ENCODE measurements around the gene DIDO1. TPM values are rescaled to one million over a fixed set of nuclear protein-coding genes. Genes with fewer than 3 reads are reported as not detected.

The DIDO1 gene
- total RNA-seq, 2 donors from 2014 or later: 53.5 to 68.3 TPM

- Histone ChIP-seq H3K27ac (ENCODE audit: low read depth, low read length) (no peak overlapping the region), H3K9me3 (ENCODE audit: control insufficient read depth, low read length) (no peaks in the 10 kb centered on the region), H3K9ac (ENCODE audit: extremely low read depth, low read length, poor library complexity, severe bottlenecking) (no peak overlapping the region), H3K4me3 (ENCODE audit: low read length) (no peak overlapping the region), H3K36me3 (ENCODE audit: control insufficient read depth, insufficient read depth, low read length) (peaks cover 1% of the 10 kb centered on the region), H3K4me1 (ENCODE audit: control insufficient read depth, insufficient read depth, low read length) (peaks cover 7% of the 10 kb centered on the region), H3K27me3 (ENCODE audit: control insufficient read depth, insufficient read depth, low read length, poor library complexity, severe bottlenecking) (no peaks in the 10 kb centered on the region)
- H3K9me3 Mint-ChIP-seq: no peaks in the 10 kb centered on the region
- peak overlapping the region; percentile 68 for H3K27ac Mint-ChIP-seq
- TF ChIP-seq CTCF (conservative IDR thresholded peaks at IDR 0.05): no peak
- no peaks in the 10 kb centered on the region for H3K36me3 Mint-ChIP-seq (ENCODE audit: low read depth)
- H3K27me3 Mint-ChIP-seq (ENCODE audit: insufficient read depth): no peaks in the 10 kb centered on the region
- WGBS, 2 experiments (ENCODE audit: insufficient coverage in 1 of 2, insufficient read length in 1 of 2): 94 to 98% methylated on average over 13 to 14 of the region's 14 CpGs
- H3K4me1 Mint-ChIP-seq: peaks cover 54% of the 10 kb centered on the region
- DNase-seq: peak; percentile 46
- no peak overlapping the region for H3K4me3 Mint-ChIP-seq
Measured at GRCh38 chr20:62922451-62922921, 3.8 kb downstream of the DIDO1 start.

DNA sequence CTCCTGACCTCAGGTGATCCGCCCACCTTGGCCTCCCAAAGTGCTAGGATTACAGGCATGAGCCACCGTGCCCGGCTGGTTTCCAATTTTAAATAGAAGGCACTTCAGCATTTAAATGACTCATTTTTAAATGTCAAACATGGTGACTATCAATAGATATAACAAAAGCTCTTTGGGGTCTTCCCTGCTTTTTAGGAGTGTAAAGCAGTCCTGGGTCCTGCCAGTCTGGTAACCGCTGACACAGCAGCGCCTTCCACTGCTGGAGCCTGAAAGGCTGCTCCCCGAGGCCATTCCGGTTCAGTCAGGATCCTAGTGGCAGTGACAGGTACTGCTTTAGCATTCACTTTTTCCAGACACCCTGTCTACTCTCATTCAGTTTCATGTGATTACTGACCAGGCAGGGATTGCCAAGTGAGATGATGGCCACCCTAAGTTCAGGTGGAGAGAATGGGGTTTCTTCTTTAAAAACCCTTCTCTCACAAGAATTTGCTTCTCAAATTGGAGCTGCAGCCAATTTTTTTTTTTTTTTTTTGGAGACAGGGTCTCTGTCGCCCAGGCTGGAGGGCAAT, 5.1 kb downstream of the DIDO1 start:
- no peaks in the 10 kb centered on the region for H3K9me3 ChIP-seq (ENCODE audit: control insufficient read depth, low read length)
- Mint-ChIP-seq H3K27ac (peak overlapping the region; percentile 52), H3K4me3 (no peak overlapping the region), H3K27me3 (ENCODE audit: insufficient read depth) (no peaks in the 10 kb centered on the region), H3K4me1 (peaks cover 60% of the 10 kb centered on the region), H3K9me3 (no peaks in the 10 kb centered on the region), H3K36me3 (ENCODE audit: low read depth) (no peaks in the 10 kb centered on the region)
- peak; percentile 87 for DNase-seq
- H3K36me3 ChIP-seq (ENCODE audit: control insufficient read depth, insufficient read depth, low read length): peaks cover 11% of the 10 kb centered on the region
- H3K27me3 ChIP-seq (ENCODE audit: control insufficient read depth, insufficient read depth, low read length, poor library complexity, severe bottlenecking): no peaks in the 10 kb centered on the region
- H3K9ac ChIP-seq (ENCODE audit: extremely low read depth, low read length, poor library complexity, severe bottlenecking): no peak overlapping the region
- H3K4me3 ChIP-seq (ENCODE audit: low read length): no peak overlapping the region
- peak; percentile 80 for TF ChIP-seq CTCF (conservative IDR thresholded peaks at IDR 0.05)
- peaks cover 5% of the 10 kb centered on the region for H3K4me1 ChIP-seq (ENCODE audit: control insufficient read depth, insufficient read depth, low read length)
- no peak overlapping the region for H3K27ac ChIP-seq (ENCODE audit: low read depth, low read length)
- 63% methylated on average over 2 to 8 of the region's 8 CpGs for WGBS, 2 experiments (ENCODE audit: insufficient coverage in 1 of 2, insufficient read length in 1 of 2)

GRCh38 chr20:62920039-62920645, 6.2 kb downstream of the DIDO1 start:
- H3K9ac ChIP-seq (ENCODE audit: extremely low read depth, low read length, poor library complexity, severe bottlenecking): no peak overlapping the region
- Mint-ChIP-seq H3K9me3 (no peaks in the 10 kb centered on the region), H3K4me3 (no peak overlapping the region), H3K36me3 (ENCODE audit: low read depth) (no peaks in the 10 kb centered on the region), H3K4me1 (peaks cover 65% of the 10 kb centered on the region), H3K27ac (peak overlapping the region; percentile 82), H3K27me3 (ENCODE audit: insufficient read depth) (no peaks in the 10 kb centered on the region)
- H3K27ac ChIP-seq (ENCODE audit: low read depth, low read length): no peak overlapping the region
- peaks cover 11% of the 10 kb centered on the region for H3K36me3 ChIP-seq (ENCODE audit: control insufficient read depth, insufficient read depth, low read length)
- H3K4me3 ChIP-seq (ENCODE audit: low read length): no peak overlapping the region
- DNase-seq: peak; percentile 35
- no peaks in the 10 kb centered on the region for H3K9me3 ChIP-seq (ENCODE audit: control insufficient read depth, low read length)
- no peaks in the 10 kb centered on the region for H3K27me3 ChIP-seq (ENCODE audit: control insufficient read depth, insufficient read depth, low read length, poor library complexity, severe bottlenecking)
- 83 to 94% methylated on average over 10 of the region's 10 CpGs for WGBS, 2 experiments (ENCODE audit: insufficient coverage in 1 of 2, insufficient read length in 1 of 2)
- TF ChIP-seq CTCF (conservative IDR thresholded peaks at IDR 0.05): no peak
- H3K4me1 ChIP-seq (ENCODE audit: control insufficient read depth, insufficient read depth, low read length): peaks cover 5% of the 10 kb centered on the region
